GM19099 (cell line): ENCODE measurements around the gene SAE1.

Experiments used
- POLR2A ChIP-seq: IDR thresholded peaks from 3 replicates; pipeline ENCODE4 v1.6.1; 2011; ENCODE audit warnings: low read depth; ENCODE audit not compliant: insufficient read length; ENCODE audit errors: extremely low read depth

Gene SAE1

DNA sequence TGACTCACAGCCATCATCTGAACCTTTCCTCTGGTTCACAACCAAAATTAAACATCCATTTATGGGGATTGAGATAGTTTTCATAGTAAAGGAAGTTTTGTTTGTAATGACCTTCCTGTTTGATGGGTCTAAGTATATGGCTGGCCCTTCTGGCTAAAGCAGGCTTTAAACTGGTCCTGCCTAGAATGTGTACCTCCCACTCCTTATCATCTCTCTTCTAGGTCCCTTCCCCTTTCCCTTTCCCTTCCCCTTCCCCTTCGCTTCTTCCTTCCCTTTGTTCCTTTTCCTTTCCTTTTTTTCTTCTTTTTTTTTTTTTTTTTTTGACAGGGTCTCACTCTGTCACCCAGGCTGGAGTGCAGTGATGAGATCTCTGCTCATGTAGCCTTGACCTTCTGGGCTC, 64.8 kb downstream of the SAE1 start:
- no peak for TF ChIP-seq POLR2A

DNA sequence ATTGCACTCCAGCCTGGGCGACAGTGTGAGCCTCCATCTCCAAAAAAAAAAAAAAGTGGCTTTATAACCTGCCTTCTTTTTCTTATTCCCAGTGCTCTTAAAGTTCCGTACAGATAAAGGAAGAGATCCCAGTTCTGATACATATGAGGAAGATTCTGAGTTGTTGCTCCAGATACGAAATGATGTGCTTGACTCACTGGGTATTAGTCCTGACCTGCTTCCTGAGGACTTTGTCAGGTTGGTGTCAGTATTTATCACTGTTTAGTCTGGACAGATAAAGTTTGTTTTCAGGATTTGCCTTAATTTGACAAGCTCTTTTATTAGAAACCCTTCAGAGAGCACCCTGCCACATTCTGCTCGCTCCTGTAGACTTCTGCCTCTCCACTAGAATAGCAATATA, 66.5 kb downstream of the SAE1 start:
- TF ChIP-seq POLR2A, result no peak

DNA sequence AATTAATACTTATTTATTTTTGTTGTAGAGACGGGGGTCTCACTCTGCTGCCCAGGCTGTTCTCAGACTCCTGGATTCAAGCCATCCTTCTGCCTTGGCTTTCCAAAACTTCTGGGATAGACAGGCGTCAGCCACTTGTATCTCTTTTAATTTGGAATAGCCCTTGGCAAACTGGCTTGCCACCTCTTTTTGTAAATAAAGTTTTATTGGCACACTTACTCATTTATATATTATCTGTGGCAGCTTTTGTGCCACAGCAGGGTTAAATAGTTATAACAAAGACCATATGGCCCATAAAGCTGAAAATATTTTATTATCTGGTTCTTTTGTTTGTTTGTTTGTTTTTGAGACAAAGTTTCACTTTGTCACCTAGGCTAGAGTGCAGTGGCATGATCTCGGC, 69.9 kb downstream of the SAE1 start:
- TF ChIP-seq POLR2A, result no peak

DNA sequence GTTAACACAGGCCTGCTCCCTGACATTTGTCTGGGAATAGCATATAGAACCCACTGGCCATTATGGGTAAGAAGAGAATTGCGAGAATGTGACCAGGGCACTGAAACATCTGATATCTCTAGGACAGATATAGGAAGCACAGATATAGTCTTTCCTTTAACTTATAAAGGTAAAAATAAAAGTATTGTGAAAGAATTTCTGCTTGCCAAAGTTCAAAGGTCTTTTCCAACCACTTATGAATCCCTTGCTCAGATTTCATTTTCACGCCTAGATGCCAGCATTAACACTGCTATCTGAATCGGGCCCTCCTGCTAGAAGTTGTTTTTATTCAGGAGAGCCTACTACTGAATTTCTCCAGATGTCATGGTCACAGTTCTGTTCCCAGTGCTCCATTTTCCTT, 72.6 kb downstream of the SAE1 start:
- TF ChIP-seq POLR2A, result no peak

DNA sequence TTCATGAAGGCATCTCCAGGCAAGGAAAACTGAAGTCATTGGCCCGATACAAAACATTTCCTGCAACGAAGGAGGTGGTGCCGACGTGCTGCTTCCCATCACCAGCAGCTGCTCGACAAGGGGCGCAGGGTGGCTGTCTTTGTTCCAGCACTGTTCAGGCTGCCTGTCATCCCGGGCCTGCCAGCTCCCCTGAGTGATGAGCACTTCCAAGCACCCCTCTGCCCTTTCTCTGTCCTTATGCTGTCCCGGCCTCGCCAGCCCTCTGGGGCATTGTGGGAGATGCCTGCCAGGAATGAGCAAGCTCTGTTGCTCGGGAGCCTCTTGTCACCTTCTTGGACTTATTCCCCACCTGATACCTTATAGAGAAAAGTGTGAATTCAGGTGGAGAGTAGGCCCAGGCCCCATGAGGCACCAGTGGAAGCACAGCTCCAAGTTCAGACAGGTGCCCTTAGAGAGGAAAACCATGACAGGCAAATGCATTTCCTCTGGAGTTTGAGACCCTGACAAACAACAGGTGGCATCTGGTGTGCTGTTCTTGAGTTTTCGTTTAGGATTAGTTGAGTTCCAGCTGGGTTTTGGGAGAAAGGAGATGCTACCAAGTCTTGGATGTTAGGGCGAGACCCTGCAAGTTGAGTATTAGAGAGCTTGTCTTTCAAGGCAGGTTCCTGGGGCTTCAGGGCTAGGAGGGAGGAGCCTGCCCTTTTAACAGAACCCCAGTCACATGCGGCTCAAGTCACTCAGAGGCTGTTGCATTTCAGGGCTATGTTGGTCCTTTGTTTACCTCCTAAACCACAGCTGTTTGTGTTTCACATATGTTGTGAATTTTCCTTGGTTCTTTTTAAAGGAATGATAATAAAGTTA, 78.9 kb downstream of the SAE1 start:
- TF ChIP-seq POLR2A, result no peak

DNA sequence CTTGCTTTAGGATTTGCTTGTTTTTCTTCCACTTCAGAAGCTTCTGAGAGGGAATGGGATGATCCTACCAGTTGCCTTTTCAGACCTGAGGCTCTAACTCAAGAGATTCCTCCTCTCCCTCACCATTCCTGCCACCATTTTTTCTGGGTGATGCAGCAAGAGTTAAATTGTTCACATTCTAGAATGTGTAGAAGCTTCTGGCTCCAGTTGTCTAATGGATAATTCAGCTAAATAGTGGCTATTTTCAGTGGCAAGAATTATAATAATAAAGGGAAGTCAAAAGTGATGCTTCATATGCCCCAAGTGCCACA, 79.5 kb downstream of the SAE1 start:
- TF ChIP-seq POLR2A, result no peak

DNA sequence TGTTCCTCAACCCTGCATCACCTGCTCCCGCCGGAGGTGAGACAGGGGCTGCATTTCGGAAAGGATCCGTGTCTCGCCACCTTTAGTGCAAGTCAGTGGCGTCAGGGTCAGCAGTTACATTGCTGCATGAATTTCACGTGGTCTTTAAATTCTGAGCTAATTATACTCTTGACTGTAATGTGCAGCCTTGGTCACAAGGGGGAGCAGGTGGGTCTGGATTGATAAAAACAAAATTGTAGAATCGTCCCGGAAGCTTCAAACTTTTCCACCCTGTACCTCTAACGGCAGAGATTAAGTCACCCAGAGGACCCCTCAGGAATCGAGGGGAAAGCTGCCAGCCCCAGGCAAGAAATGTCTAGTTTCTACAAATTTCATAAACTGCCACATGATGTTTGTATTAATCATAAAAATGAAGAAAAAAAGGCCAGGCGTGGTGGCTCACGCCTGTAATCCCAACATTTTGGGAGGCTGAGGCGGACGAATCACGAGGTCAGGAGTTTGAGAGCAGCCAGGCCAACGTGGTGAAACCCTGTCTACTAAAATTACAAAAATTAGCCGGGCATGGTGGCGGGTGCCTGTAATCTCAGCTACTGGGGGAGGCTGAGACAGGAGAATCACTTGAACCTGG, 80.2 kb downstream of the SAE1 start:
- TF ChIP-seq POLR2A, result no peak

DNA sequence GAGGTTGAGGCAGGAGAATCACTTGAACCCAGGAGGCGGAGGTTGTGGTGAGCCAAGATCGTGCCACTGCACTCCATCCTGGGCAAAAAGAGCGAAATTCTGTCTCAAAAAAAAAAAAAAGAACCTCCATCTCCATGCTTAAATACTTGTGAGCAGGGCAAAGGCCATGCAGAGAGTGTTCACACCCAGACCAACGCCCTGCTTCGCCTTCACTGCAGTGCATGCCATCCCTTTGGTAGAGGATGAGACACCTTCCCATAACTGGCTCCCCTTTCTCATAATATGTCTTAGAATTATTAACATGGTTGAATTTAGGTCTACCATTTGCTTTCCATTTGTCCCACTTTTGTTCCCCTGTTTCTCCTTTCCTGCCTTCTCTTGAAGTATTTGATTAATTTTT, 84.9 kb downstream of the SAE1 start:
- no peak for TF ChIP-seq POLR2A

DNA sequence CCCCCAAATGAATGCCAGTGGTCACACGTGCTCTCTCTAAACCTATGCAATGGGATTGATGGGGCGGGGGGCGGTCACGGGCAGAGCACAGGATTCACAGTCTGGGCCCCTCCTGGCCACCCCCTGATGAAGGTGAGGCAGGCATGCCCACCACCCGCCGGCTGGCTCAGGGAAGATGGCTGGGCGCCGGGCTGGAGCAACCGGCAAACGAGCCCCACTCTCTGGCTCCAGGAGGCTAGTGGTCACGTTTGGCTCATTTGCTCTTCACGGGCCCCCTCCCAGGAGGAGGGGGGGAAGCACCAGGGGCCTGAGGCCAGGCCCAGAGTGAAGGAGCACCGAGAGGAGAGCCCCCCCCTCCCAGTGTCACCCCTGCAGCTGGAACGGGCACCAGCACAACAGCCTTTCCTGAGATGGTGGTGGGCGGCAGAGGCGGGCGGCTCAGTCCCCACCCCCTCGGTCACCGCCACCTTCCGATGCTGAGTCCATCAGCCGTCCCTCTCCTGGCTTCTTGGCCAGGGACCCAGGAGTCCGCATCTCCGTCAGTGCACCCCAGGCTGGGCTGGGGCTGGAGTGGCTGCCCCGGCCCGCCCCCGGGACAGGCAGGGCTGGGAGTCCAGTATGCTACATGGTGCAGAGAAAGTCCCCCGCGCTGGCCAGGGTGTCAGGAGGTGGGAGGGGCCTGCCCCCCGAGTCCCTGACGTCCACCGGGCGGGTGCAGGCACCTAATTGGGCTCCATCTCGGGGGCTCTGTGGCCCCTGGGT, 90.6 kb downstream of the SAE1 start:
- TF ChIP-seq POLR2A, result no peak

DNA sequence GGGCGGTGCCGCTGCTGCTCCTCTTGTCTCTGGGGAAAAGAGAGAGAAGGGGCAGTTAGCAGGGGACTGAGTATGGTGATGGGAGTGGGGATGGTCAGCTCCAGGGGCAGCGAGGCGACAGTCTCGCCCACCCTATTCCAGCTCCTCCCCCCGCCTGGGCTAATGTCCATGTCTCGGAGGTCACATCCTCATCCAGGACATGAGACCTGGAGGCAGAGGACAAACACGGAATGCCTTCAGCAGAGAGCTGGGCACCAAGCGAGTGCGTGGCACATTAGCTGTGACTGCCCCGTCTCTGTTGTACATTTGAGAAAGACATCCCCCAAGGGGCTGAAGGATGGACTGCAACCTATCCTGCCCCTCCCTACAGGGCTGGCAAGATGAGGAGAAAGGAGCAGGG, 91.3 kb downstream of the SAE1 start:
- TF ChIP-seq POLR2A, result no peak

DNA sequence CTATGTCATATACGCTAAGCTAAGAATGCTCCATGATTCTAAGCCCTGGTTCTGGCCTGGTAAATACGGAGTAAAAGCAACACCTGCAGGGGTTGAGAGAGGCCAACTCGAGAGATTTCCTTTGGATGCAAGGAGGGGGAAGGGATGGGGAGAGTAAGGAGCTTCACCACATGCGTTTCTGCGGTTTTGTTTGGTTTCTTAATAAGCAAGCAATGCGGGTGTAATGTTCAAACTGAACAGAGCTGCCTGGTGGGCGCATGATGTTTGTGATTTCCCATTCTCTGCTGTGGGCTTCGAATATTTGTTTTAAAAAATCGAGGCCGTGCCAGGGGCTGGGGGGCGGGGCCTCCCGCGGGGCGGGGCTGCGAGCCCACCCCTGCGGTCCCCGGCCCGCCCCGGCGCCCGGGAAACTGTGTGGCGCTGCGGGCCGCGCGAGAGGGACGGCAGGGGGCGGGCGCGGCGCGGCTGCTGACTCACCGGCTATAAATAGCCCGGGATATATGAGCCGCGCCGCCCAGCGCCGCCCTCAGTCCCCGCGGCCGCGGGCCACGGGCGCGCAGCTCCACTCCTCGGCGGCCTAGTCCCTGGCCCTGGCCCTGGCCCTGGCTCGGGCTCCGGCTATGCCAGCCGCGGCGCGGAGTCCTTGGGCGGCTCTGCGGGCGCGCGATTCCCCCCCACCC, 95.3 kb downstream of the SAE1 start:
- TF ChIP-seq POLR2A, result peak; percentile 100

DNA sequence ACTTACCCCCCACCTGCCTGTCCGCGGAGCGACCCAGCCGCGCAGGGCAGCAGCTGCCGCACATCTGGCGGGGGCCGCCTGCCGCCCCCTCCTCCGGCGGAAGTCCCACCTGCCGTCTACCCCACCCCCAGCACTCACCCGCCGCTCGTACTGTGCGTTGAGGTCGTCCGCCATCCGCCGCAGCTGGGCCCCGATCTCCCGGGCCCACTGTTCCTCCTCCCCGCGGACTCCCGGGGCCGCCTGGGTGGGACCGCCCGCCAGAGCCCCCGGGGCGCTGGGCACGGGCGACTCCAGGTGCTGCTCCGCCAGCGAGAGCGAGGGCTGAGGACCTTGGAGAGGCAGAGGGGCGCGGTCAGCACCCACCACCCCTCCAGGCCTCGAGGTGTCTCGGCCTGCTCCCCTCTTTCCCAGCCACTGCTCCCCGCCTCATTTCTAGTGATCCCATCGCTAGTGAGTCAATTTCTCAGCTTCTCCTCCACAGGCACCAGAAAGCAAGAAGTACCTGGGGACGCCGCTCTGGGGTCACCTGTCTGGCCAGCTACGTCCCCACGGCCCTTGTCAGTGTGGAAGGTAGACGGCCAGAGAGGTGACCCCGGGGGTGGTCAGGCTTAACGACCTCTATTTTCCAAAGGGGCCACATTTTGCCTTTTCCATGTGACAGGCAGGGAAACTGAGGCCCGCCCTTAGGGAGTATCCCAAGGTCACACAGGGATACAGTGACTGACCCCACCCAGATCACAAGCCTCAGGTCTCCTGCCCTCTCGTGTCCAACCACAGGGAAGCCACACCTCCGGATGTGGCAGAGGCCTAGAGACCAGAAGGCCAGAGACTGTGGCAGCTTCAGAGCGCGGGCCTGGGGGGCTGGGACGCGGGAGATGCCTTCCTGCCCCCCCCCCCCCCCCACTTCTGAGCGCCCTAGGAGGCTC, 96.1 kb downstream of the SAE1 start:
- peak; percentile 64 for TF ChIP-seq POLR2A

DNA sequence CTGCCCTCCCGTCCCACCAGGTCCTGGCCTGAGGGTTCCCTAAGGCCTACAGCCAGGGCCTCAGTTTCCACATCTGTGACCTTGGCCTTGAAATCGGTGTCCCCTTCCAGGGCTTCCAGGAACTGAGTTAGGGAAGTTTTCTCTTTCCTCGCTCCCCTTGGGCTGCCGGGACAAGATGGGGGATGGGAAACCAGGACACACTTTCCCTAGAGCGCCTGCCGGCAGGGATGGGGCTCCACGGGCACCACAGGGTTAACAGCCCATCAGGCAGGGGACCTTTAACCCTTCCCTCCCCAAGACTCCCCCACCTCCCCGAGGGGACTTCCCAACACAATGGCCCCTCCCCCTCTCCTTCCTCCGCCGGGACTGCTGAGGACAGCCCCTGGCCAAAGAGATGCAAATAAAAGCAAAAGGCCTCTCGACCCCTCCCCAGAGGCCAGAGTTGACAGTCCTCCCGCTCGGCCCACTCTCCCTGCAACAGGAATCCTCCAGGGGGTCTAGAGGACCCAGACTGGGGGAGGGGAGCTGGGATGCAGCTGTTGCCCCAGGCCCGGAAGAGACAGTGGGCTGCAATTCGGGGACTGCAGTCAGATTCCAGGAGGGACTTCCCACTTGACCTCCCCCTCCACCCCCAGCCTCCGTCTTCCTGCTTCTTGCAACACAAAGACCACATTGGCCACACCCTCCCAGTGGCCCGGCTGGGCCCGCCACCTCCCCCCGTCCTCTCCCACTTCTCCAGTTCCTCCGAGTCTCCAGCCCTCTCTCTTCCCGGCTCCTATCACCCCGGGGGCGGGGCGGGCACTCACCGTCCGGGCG, 96.9 kb downstream of the SAE1 start:
- TF ChIP-seq POLR2A, result peak; percentile 64
